Measurements from ENCODE around the gene CT45A6. TPM values are rescaled to one million over a fixed set of nuclear protein-coding genes. Genes with fewer than 3 reads are reported as not detected.
"Not testable (repeated sequence)": the region's sequence is repeated elsewhere in the genome, so short reads cannot be mapped to it uniquely, and the experiment has no call there.

The CT45A6 gene
- 1 to 10 TPM in 1 of 5 donors, not detected in 4; 5.0 TPM for polyA plus RNA-seq (ENCODE audit: insufficient read depth in 1 of 5, insufficient read length in 5 of 5, low replicate concordance in 1 of 5)
- long read RNA-seq, donor 1, transcript CT45A6-201 (4 exons, 770 nt), result major isoform, 13 of 13 reads
- long read RNA-seq, donor 1, partial matches to known transcripts, result 0 of 13 reads
- long read RNA-seq, donor 1, other reads (novel, unspliced or antisense), result 0 of 13 reads
- long read RNA-seq, donor 2, partial matches to known transcripts, result 0 of 2 reads
- long read RNA-seq, donor 2, other reads (novel, unspliced or antisense), result 0 of 2 reads
- long read RNA-seq, donor 3, transcript CT45A6-201 (4 exons, 770 nt), result major isoform, 6 of 6 reads
- long read RNA-seq, donor 3, partial matches to known transcripts, result 0 of 6 reads
- long read RNA-seq, donor 3, other reads (novel, unspliced or antisense), result 0 of 6 reads
- long read RNA-seq, donor 4, partial matches to known transcripts, result 0 of 1 reads
- long read RNA-seq, donor 4, other reads (novel, unspliced or antisense), result 0 of 1 reads
- long read RNA-seq, donor 5, transcript CT45A6-201 (4 exons, 770 nt), result major isoform, 9 of 9 reads
- long read RNA-seq, donor 5, partial matches to known transcripts, result 0 of 9 reads
- long read RNA-seq, donor 5, other reads (novel, unspliced or antisense), result 0 of 9 reads
- long read RNA-seq, donor 6, partial matches to known transcripts, result 0 of 4 reads
- long read RNA-seq, donor 6, other reads (novel, unspliced or antisense), result 0 of 4 reads
- long read RNA-seq, donor 7, partial matches to known transcripts, result 0 of 3 reads
- long read RNA-seq, donor 7, other reads (novel, unspliced or antisense), result 0 of 3 reads
- long read RNA-seq, donor 8, result 0 reads

- not testable (repeated sequence) for DNase-seq
Observed at GRCh38 chrX:135802687-135803086, at the start of gene CT45A6. CT45A6 (minus strand) TSS chrX:135802787; CDS start chrX:135798993, 3,794 bp downstream.

DNA sequence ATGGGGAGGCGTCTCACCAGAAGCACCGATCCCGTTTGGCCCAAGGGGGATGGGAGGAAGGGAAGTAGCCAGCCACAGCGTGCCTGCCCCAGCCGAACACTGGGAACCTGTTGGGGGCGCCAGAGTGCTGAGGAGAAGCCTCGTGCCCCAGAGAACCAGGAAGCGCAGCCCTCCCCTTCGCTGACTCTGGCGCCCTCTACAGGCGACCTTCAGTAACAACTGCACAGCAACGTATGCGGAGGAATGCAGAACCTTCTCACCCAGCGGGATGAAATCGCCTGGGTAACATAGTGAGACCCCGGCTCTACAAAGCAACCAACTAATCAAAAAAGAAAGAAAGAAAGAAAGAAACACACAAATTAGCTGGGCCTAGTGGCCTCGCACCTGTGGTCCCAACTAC is 34.6 kb upstream of the CT45A6 start, which contains the start of gene CT45A7:
Gene CT45A7, minus strand, starts transcription at position 101 of the 400 bp plus-strand sequence. CDS start 3,747 bp downstream, outside the sequence.
- DNase-seq, result not testable (repeated sequence)

DNA sequence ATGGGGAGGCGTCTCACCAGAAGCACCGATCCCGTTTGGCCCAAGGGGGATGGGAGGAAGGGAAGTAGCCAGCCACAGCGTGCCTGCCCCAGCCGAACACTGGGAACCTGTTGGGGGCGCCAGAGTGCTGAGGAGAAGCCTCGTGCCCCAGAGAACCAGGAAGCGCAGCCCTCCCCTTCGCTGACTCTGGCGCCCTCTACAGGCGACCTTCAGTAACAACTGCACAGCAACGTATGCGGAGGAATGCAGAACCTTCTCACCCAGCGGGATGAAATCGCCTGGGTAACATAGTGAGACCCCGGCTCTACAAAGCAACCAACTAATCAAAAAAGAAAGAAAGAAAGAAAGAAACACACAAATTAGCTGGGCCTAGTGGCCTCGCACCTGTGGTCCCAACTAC is 17.3 kb upstream of the CT45A6 start, which contains the start of gene CT45A2:
Gene CT45A2, minus strand, starts transcription at position 101 of the 400 bp plus-strand sequence. CDS start 3,747 bp downstream, outside the sequence.
- DNase-seq, result not testable (repeated sequence)

- DNase-seq, result not testable (repeated sequence)
Observed at GRCh38 chrX:135785403-135785802, 17.2 kb downstream of the CT45A6 start, which contains the start of gene CT45A5. CT45A5 (minus strand) TSS chrX:135785503; CDS start chrX:135781729, 3,774 bp downstream.

DNA sequence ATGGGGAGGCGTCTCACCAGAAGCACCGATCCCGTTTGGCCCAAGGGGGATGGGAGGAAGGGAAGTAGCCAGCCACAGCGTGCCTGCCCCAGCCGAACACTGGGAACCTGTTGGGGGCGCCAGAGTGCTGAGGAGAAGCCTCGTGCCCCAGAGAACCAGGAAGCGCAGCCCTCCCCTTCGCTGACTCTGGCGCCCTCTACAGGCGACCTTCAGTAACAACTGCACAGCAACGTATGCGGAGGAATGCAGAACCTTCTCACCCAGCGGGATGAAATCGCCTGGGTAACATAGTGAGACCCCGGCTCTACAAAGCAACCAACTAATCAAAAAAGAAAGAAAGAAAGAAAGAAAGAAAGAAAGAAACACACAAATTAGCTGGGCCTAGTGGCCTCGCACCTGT is 34.5 kb downstream of the CT45A6 start, which contains the start of gene CT45A3:
Gene CT45A3, minus strand, starts transcription at position 101 of the 400 bp plus-strand sequence. CDS start 3,747 bp downstream, outside the sequence.
- not testable (repeated sequence) for DNase-seq

DNA sequence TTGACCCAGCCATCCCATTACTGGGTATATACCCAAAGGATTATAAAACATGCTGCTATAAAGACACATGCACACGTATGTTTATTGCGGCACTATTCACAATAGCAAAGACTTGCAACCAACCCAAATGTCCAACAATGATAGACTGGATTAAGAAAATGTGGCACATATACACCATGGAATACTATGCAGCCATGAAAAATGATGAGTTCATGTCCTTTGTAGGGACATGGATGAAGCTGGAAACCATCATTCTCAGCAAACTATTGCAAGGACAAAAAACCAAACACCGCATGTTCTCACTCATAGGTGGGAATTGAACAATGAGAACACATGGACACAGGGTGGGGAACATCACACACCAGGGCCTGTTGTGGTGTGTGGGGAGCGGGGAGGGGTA is 57.8 kb downstream of the CT45A6 start:
- not testable (repeated sequence) for DNase-seq

Other genes starting within 250 kb of the CT45A6 start
- gene CT45A1, start 89.1 kb downstream of the CT45A6 start, polyA plus RNA-seq (ENCODE audit: insufficient read depth in 1 of 5, insufficient read length in 5 of 5, low replicate concordance in 1 of 5), result 10 to 100 TPM in 2 of 5 donors, 1 to 10 TPM in 3; 6.7 to 16.9 (median 7.7) TPM
- 10 to 100 TPM in 3 of 5 donors, not detected in 2; 16.7 to 25.1 (median 17.0) TPM for gene CT45A3, start 34.6 kb downstream of the CT45A6 start, polyA plus RNA-seq (ENCODE audit: insufficient read depth in 1 of 5, insufficient read length in 5 of 5, low replicate concordance in 1 of 5)
- gene CT45A5, start 17.3 kb downstream of the CT45A6 start, polyA plus RNA-seq (ENCODE audit: insufficient read depth in 1 of 5, insufficient read length in 5 of 5, low replicate concordance in 1 of 5), result 10 to 100 TPM; 35.8 to 48.3 (median 44.7) TPM
- gene CT45A2, start 17.2 kb upstream of the CT45A6 start, polyA plus RNA-seq (ENCODE audit: insufficient read depth in 1 of 5, insufficient read length in 5 of 5, low replicate concordance in 1 of 5), result 10 to 100 TPM in 2 of 5 donors, 1 to 10 TPM in 1, under 1 TPM in 1, not detected in 1; 0.45 to 17.7 (median 6.8) TPM
- gene CT45A7, start 34.5 kb upstream of the CT45A6 start, polyA plus RNA-seq (ENCODE audit: insufficient read depth in 1 of 5, insufficient read length in 5 of 5, low replicate concordance in 1 of 5), result not detected
- not detected for gene CT45A8, start 51.8 kb upstream of the CT45A6 start, polyA plus RNA-seq (ENCODE audit: insufficient read depth in 1 of 5, insufficient read length in 5 of 5, low replicate concordance in 1 of 5)
- not detected for gene CT45A9, start 69.0 kb upstream of the CT45A6 start, polyA plus RNA-seq (ENCODE audit: insufficient read depth in 1 of 5, insufficient read length in 5 of 5, low replicate concordance in 1 of 5)
- 10 to 100 TPM in 3 of 5 donors, 1 to 10 TPM in 2; 4.4 to 18.8 (median 14.2) TPM for gene CT45A10, start 90.7 kb upstream of the CT45A6 start, polyA plus RNA-seq (ENCODE audit: insufficient read depth in 1 of 5, insufficient read length in 5 of 5, low replicate concordance in 1 of 5)
- under 1 TPM in 2 of 5 donors, not detected in 3; 0.04 TPM for gene SAGE1, start 90.9 kb upstream of the CT45A6 start, polyA plus RNA-seq (ENCODE audit: insufficient read depth in 1 of 5, insufficient read length in 5 of 5, low replicate concordance in 1 of 5)
- 10 to 100 TPM; 25.2 to 30.8 (median 28.4) TPM for gene MMGT1, start 171.2 kb upstream of the CT45A6 start, polyA plus RNA-seq (ENCODE audit: insufficient read depth in 1 of 5, insufficient read length in 5 of 5, low replicate concordance in 1 of 5)
- gene SLC9A6, start 182.6 kb upstream of the CT45A6 start, polyA plus RNA-seq (ENCODE audit: insufficient read depth in 1 of 5, insufficient read length in 5 of 5, low replicate concordance in 1 of 5), result 10 to 100 TPM; 16.9 to 25.1 (median 22.3) TPM